IMR-90 (cell line): ENCODE data around the gene C14orf180. TPM values are rescaled to one million over a fixed set of nuclear protein-coding genes. Genes with fewer than 3 reads are reported as not detected.

Source experiments
- ATAC-seq: fragments of 200-7000 bp; cut with Tn5 transposase; 2 replicates; pipeline ENCODE4 v1.9.1; 2020; ENCODE audit warnings: low read depth, mild to moderate bottlenecking, moderate library complexity
- BruUV-seq: library from RNA; stranded (reverse); fragments of 400-500 nt; replicated peaks from 2 replicates; lab custom pipeline; 2021; lab: Mats Ljungman, UMichigan
- CTCF ChIA-PET: fragments of 300-600 bp; formaldehyde crosslinking; extraction: SDS; loops from one replicate; lab custom pipeline; 2021; ENCODE audit warnings: antibody characterized with exemption; lab: Yijun Ruan, JAX
- POLR2A ChIA-PET: fragments of 300-600 bp; sonication (Branson Sonifier 250); formaldehyde crosslinking; loops from one replicate; lab custom pipeline; 2022; ENCODE audit warnings: antibody characterized with exemption; ENCODE audit not compliant: unreplicated experiment; lab: Charles Lee
- DNase-seq: peaks from one replicate; pipeline ENCODE4 v3.0.0; 2013
- H2AFZ ChIP-seq: replicated peaks from 2 replicates; pipeline ENCODE3; 2013; ENCODE audit warnings: low read length, mild to moderate bottlenecking; ENCODE audit not compliant: poor library complexity
- H2AK5ac ChIP-seq: 2 replicates; pipeline ENCODE4 v1.6.1; 2013; ENCODE audit warnings: low read depth, low read length, inconsistent platforms
- H2AK9ac ChIP-seq: replicated peaks from 2 replicates; pipeline ENCODE3; 2013; ENCODE audit warnings: mild to moderate bottlenecking, low read depth, low read length, moderate library complexity; ENCODE audit not compliant: poor library complexity
- H2BK120ac ChIP-seq: 2 replicates; pipeline ENCODE4 v1.6.1; 2013; ENCODE audit warnings: low read depth, low read length, inconsistent platforms
- H2BK15ac ChIP-seq: 3 replicates; pipeline ENCODE4 v1.6.1; 2013; ENCODE audit warnings: low read depth, low read length, inconsistent platforms
- H2BK20ac ChIP-seq: 2 replicates; pipeline ENCODE4 v1.6.1; 2013; ENCODE audit warnings: low read depth, mild to moderate bottlenecking, inconsistent platforms, low read length, moderate library complexity
- H2BK5ac ChIP-seq: 2 replicates; pipeline ENCODE4 v1.6.1; 2013; ENCODE audit warnings: mild to moderate bottlenecking, low read depth, low read length, inconsistent platforms; ENCODE audit not compliant: poor library complexity, severe bottlenecking
- H3K14ac ChIP-seq: replicated peaks from 2 replicates; pipeline ENCODE4 v1.6.1; 2013; ENCODE audit warnings: low read depth, low read length, inconsistent platforms
- H3K18ac ChIP-seq: 2 replicates; pipeline ENCODE4 v1.6.1; 2013; ENCODE audit warnings: low read depth, low read length, control low read depth
- H3K23ac ChIP-seq: 2 replicates; pipeline ENCODE4 v1.6.1; 2013; ENCODE audit warnings: low read depth, low read length, inconsistent platforms
- H3K27ac ChIP-seq: 2 replicates; pipeline ENCODE4 v1.5.1; 2013; ENCODE audit warnings: mild to moderate bottlenecking, control low read depth, low read length; ENCODE audit not compliant: insufficient read depth
- H3K27me3 ChIP-seq: 2 replicates; pipeline ENCODE4 v1.6.1; 2013; ENCODE audit warnings: low read length; ENCODE audit not compliant: control insufficient read depth, insufficient read depth
- H3K36me3 ChIP-seq: 2 replicates; pipeline ENCODE4 v1.6.1; 2013; ENCODE audit warnings: low read length, mixed read lengths; ENCODE audit not compliant: control insufficient read depth, insufficient read depth
- H3K4ac ChIP-seq: 2 replicates; pipeline ENCODE4 v1.6.1; 2013; ENCODE audit warnings: low read depth, low read length, inconsistent platforms
- H3K4me1 ChIP-seq: 2 replicates; pipeline ENCODE4 v1.6.1; 2013; ENCODE audit warnings: low read length, mixed read lengths; ENCODE audit not compliant: control insufficient read depth, insufficient read depth
- H3K4me2 ChIP-seq: 2 replicates; pipeline ENCODE4 v1.6.1; 2013; ENCODE audit warnings: low read depth, mild to moderate bottlenecking, control low read depth, low read length, moderate library complexity
- H3K4me3 ChIP-seq: 2 replicates; pipeline ENCODE4 v1.5.1; 2013; ENCODE audit warnings: low read depth, mild to moderate bottlenecking, control low read depth, low read length, moderate library complexity; ENCODE audit not compliant: insufficient read depth
- H3K56ac ChIP-seq: 2 replicates; pipeline ENCODE4 v1.6.1; 2013; ENCODE audit warnings: low read length, inconsistent platforms; ENCODE audit not compliant: insufficient read depth; ENCODE audit errors: extremely low read depth
- H3K79me1 ChIP-seq, 2 experiments: 2 replicates each; pipeline ENCODE4 v1.6.1; 2013; ENCODE audit warnings: low read length in 2 of 2, inconsistent platforms in 1 of 2, low read depth in 1 of 2
- H3K9ac ChIP-seq: 2 replicates; pipeline ENCODE4 v1.6.1; 2013; ENCODE audit warnings: low read depth, low read length, control low read depth
- H3K9me1 ChIP-seq: 2 replicates; pipeline ENCODE4 v1.6.1; 2013; ENCODE audit warnings: low read length, inconsistent platforms; ENCODE audit not compliant: insufficient read depth
- H3K9me3 ChIP-seq: 2 replicates; pipeline ENCODE4 v1.6.1; 2013; ENCODE audit warnings: low read length; ENCODE audit not compliant: control insufficient read depth, insufficient read depth
- H4K20me1 ChIP-seq: 2 replicates; pipeline ENCODE4 v1.6.1; 2013; ENCODE audit warnings: low read length, inconsistent platforms; ENCODE audit not compliant: insufficient read depth
- H4K5ac ChIP-seq: 2 replicates; pipeline ENCODE4 v1.6.1; 2013; ENCODE audit warnings: mild to moderate bottlenecking, low read depth, low read length, control low read depth
- H4K8ac ChIP-seq, 2 experiments: 2 replicates each; pipeline ENCODE4 v1.6.1; 2013; ENCODE audit warnings: low read depth in 2 of 2, low read length in 2 of 2, control low read depth in 1 of 2, inconsistent platforms in 1 of 2
- H4K91ac ChIP-seq: 2 replicates; pipeline ENCODE4 v1.6.1; 2013; ENCODE audit warnings: low read depth, low read length, inconsistent platforms; ENCODE audit not compliant: insufficient read depth
- CEBPB ChIP-seq: IDR thresholded peaks from 2 replicates; pipeline ENCODE4 v1.6.1; 2012; ENCODE audit warnings: low read depth, low read length, improper control_type of control experiment
- CHD1 ChIP-seq: IDR thresholded peaks from 2 replicates; pipeline ENCODE4 v1.6.1; 2012; ENCODE audit warnings: low read depth, low read length, improper control_type of control experiment
- MXI1 ChIP-seq: IDR thresholded peaks from 2 replicates; pipeline ENCODE4 v1.6.1; 2012; ENCODE audit warnings: low read depth, mild to moderate bottlenecking, low read length, moderate library complexity, borderline replicate concordance
- NFE2L2 ChIP-seq: fragments of 150-350 bp; IDR thresholded peaks from 2 replicates; pipeline ENCODE4 v1.6.1; 2016; ENCODE audit warnings: low read depth, mild to moderate bottlenecking, low read length
- POLR2A ChIP-seq: IDR thresholded peaks from 2 replicates; pipeline ENCODE4 v1.6.1; 2012; ENCODE audit warnings: mild to moderate bottlenecking, low read depth, low read length
- SMC3 ChIP-seq: fragments of 150-350 bp; IDR thresholded peaks from 2 replicates; pipeline ENCODE4 v1.6.1; 2016; ENCODE audit warnings: low read depth, mild to moderate bottlenecking, antibody characterized with exemption, low read length, moderate library complexity
- WGBS, 2 experiments: methylation state at CpG; one replicate each; pipeline versions ENCODE4 v1.1.5 to v1.1.7; 2013; ENCODE audit warnings: missing lambda C conversion rate in 2 of 2; ENCODE audit not compliant: insufficient read length in 1 of 2; ENCODE audit errors: extremely low coverage in 2 of 2; 5-methylcytosine and 5-hydroxymethylcytosine counted together
- dilution Hi-C: fragments of 300-500 bp; cut with HindIII; formaldehyde crosslinking; loops from one replicate; pipeline ENCODE4 v1.14.3; 2018; ENCODE audit warnings: low sequenced_read_pairs; ENCODE audit not compliant: unreplicated experiment
- in situ Hi-C: fragments of 300-500 bp; cut with MboI; formaldehyde crosslinking; loops from 3 replicates; pipeline ENCODE4 v1.14.3; 2019; ENCODE audit warnings: low sequenced_read_pairs, inconsistent platforms, mixed read lengths
- intact Hi-C: fragments of 100-400 bp; cut with micrococcal nuclease; formaldehyde crosslinking; loops from 2 replicates; pipeline ENCODE4 v1.10.0; 2022
- polyA plus RNA-seq, 3 experiments: library from polyadenylated mRNA; depleted of rRNA; stranded (reverse); fragments of >200 nt; gene quantifications; 2 replicates each; pipeline ENCODE4 v1.2.3, GENCODE V29; 2012; ENCODE audit warnings: low replicate concordance in 1 of 3
- total RNA-seq: library from RNA; depleted of rRNA; stranded (reverse); fragments of >200 nt; gene quantifications from 2 replicates; pipeline ENCODE4 v1.2.3, GENCODE V29; 2012
- TF ChIP-seq, protein P1 (sequence below): fragments of 150-350 bp; IDR thresholded peaks from 2 replicates; pipeline ENCODE4 v1.6.1; 2017; ENCODE audit warnings: mild to moderate bottlenecking, antibody characterized with exemption, low read length, low read depth

Gene C14orf180
- total and polyA plus RNA-seq, 2 of the 4 experiments (the other 2 are of a cell fraction) = not detected

DNA sequence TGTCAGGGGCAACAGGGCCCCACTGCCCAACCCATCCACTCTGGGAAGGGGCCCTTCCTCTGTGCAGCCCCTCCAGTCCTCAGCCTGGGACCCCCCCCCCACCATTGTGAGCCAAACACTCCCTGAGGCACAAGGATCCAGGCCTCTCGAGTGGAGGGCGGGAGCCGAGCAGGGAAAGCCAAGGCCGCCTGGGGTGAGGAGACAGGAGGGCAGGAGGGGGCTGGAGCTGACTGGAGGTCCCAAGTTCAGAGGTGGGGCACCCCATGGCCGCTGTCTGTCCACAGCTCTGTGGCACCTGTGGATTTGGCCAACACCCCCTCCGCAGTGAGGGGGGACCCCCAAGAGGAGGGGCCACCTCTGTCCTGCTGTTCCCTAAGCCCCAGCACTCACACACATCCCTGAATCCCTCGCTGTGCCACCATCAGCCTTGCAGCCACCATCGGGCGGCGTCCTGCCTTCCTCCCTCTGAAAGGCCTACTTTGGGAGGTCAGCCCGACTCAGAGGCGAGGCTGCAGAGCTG lies 25.4 kb upstream of the C14orf180 start:
- Histone ChIP-seq H3K4me1 (no peaks in the 10 kb centered on the region), H4K20me1 (no peaks in the 10 kb centered on the region), H2AK5ac (no peak overlapping the region), H2AK9ac (no peak overlapping the region), H2BK5ac (no peak overlapping the region), H4K91ac (no peak overlapping the region), H3K79me1 (no peaks in the 10 kb centered on the region), H3K27ac (no peak overlapping the region), H3K14ac (no peak overlapping the region), H3K9me1 (no peaks in the 10 kb centered on the region), H3K18ac (no peak overlapping the region), H3K36me3 (no peaks in the 10 kb centered on the region), H3K23ac (no peak overlapping the region), H3K27me3 (peaks cover 8% of the 10 kb centered on the region; the same call in 1 of the 2 replicates), H3K4me3 (no peak overlapping the region), H4K8ac (no peak overlapping the region), H2BK20ac (no peak overlapping the region), H2BK120ac (no peak overlapping the region), H3K4me2 (no peak overlapping the region), H3K9me3 (no peaks in the 10 kb centered on the region), H4K5ac (no peak overlapping the region), H3K4ac (no peak overlapping the region), H2AFZ (no peak overlapping the region), H2BK15ac (no peak overlapping the region), H3K9ac (no peak overlapping the region), H3K56ac (no peak overlapping the region)
- no CpG with 5 or more reads among the region's 12 CpGs for whole genome bisulfite sequencing, 2 experiments
- DNase-seq (no peak), ATAC-seq (no peak)
- no TSS peak for BruUV-seq
- dilution Hi-C loops = no loop called here
- in situ Hi-C loops = loop anchor here (25.0 kb wide), 1 partner anchor 467 kb away; the partner anchor contains the start of gene ASPG
- TF ChIP-seq NFE2L2 (no peak), CEBPB (no peak), POLR2A (no peak), MXI1 (no peak), SMC3 (no peak), CHD1 (no peak)
- TF ChIP-seq, protein P1, sequence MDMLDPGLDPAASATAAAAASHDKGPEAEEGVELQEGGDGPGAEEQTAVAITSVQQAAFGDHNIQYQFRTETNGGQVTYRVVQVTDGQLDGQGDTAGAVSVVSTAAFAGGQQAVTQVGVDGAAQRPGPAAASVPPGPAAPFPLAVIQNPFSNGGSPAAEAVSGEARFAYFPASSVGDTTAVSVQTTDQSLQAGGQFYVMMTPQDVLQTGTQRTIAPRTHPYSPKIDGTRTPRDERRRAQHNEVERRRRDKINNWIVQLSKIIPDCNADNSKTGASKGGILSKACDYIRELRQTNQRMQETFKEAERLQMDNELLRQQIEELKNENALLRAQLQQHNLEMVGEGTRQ = no peak
- CTCF ChIA-PET = no interaction called here
- intact Hi-C loops = no loop called here
- POLR2A ChIA-PET = no interaction called here
